Stomach (tissue), 9 donors: ENCODE data around the gene LARGE1. TPM values are rescaled to one million over a fixed set of nuclear protein-coding genes. Genes with fewer than 3 reads are reported as not detected.

Experiments
- DNase-seq, 2 donors: peaks; one replicate each; pipeline versions ENCODE4 v3.0.0 to v3.0.0-alpha.2; 2013 to 2019
- H3K27ac ChIP-seq, 5 donors: fragments of 200-600 bp in 4 of 5; sonication (generic) in 4 of 5; one replicate each; pipeline ENCODE4 v1.5.1; 2013 to 2019; ENCODE audit warnings: mild to moderate bottlenecking in 1 of 5, moderate library complexity in 1 of 5
- H3K27me3 ChIP-seq, 3 donors: fragments of 200-600 bp; sonication (generic); one replicate each; pipeline ENCODE4 v1.5.1; 2017 to 2019; ENCODE audit warnings: mixed run types in 1 of 3
- H3K36me3 ChIP-seq, 4 donors: fragments of 200-600 bp; sonication (generic); 1 replicate in 3 of 4; 2 replicates in 1 of 4; pipeline ENCODE4 v1.5.1; 2016 to 2019
- H3K4me1 ChIP-seq, 4 donors: fragments of 200-600 bp; sonication (generic); one replicate each; pipeline ENCODE4 v1.5.1; 2016 to 2019
- H3K4me3 ChIP-seq, 4 donors: fragments of 200-600 bp; sonication (generic) in 3 of 4; one replicate each; pipeline ENCODE4 v1.5.1; 2016 to 2019; ENCODE audit warnings: mild to moderate bottlenecking in 1 of 4
- H3K9me3 ChIP-seq, 4 donors: fragments of 200-600 bp; sonication (generic); one replicate each; pipeline ENCODE4 v1.5.1; 2016 to 2019
- CTCF ChIP-seq, 7 experiments: fragments of 450-650 bp in 4 of 7; fragments of 200-600 bp in 3 of 7; sonication (generic) in 3 of 7; IDR thresholded peaks; one replicate each; pipeline ENCODE4 v1.5.1; 2016 to 2019; ENCODE audit warnings: antibody characterized with exemption in 7 of 7, control low read depth in 2 of 7, mild to moderate bottlenecking in 1 of 7
- EP300 ChIP-seq: sonication (generic); formaldehyde crosslinking; IDR thresholded peaks from one replicate; pipeline ENCODE4 v1.6.1; 2017; ENCODE audit warnings: antibody characterized with exemption
- POLR2A ChIP-seq, 4 donors: fragments of 450-650 bp; IDR thresholded peaks; one replicate each; pipeline ENCODE4 v1.6.1; 2016; ENCODE audit warnings: antibody characterized with exemption in 4 of 4, control low read depth in 2 of 4, mild to moderate bottlenecking in 1 of 4, moderate library complexity in 1 of 4
- POLR2AphosphoS5 ChIP-seq, 3 donors: sonication (generic); formaldehyde crosslinking; IDR thresholded peaks; one replicate each; pipeline ENCODE4 v1.6.1; 2016; ENCODE audit warnings: antibody characterized with exemption in 3 of 3
- WGBS, 5 donors: extraction: QIAGEN DNeasy Blood & Tissue Kit in 3 of 5; methylation state at CpG; one replicate each; pipeline versions ENCODE4 v1.1.5 to v1.1.7; 2013 to 2018; 5-methylcytosine and 5-hydroxymethylcytosine counted together
- intact Hi-C: fragments of 100-400 bp; cut with DNase I; formaldehyde crosslinking; loops from one replicate; pipeline ENCODE4 v1.15.1; 2023; ENCODE audit warnings: low total_unique reads
- polyA plus RNA-seq, 3 donors: library from polyadenylated mRNA; stranded (reverse); fragments of 200-250 nt; gene quantifications; one replicate each; pipeline ENCODE4 v1.2.3, GENCODE V29; 2013
- total RNA-seq, 5 donors: library from RNA; depleted of rRNA; stranded (reverse); fragments of >200 nt; gene quantifications; one replicate each; pipeline versions ENCODE4 v1.1.0 to v1.2.3, GENCODE V29; 2014 to 2016
- donor health status: healthy with polysubstance abuse.
- donor health status: Bipolar disorder and iron deficiency.
- donor health status: healthy.

The LARGE1 gene
- total and polyA plus RNA-seq, 8 donors: 3.5 to 110 (median 51.6) TPM

GRCh38 chr22:33429281-33429680 is 491.0 kb downstream of the LARGE1 start:
- H3K36me3 ChIP-seq: peaks cover 12 to 32% (median 29%) of the 10 kb centered on the region in 4 donors
- 93 to 97% (median 96%) methylated on average over 7 of the region's 7 CpGs for WGBS, 5 donors
- no peaks in the 10 kb centered on the region for H3K27me3 ChIP-seq
- intact Hi-C loops: no loop called here
- no peak overlapping the region for H3K27ac ChIP-seq
- DNase-seq: no peak
- TF ChIP-seq POLR2AphosphoS5 (IDR thresholded peaks at IDR 0.05) (no peak), POLR2A (IDR thresholded peaks at IDR 0.05) (no peak), EP300 (no peak), CTCF (IDR thresholded peaks at IDR 0.05) (no peak)
- no peak overlapping the region for H3K4me3 ChIP-seq
- no peaks in the 10 kb centered on the region for H3K9me3 ChIP-seq
- peaks cover 0 to 12% (median 0%) of the 10 kb centered on the region in 4 donors for H3K4me1 ChIP-seq

- Histone ChIP-seq H3K4me1 (peaks cover 0 to 12% (median 0%) of the 10 kb centered on the region in 4 donors), H3K27me3 (no peaks in the 10 kb centered on the region), H3K4me3 (no peak overlapping the region), H3K27ac (no peak overlapping the region), H3K36me3 (peaks cover 12 to 33% (median 29%) of the 10 kb centered on the region in 4 donors), H3K9me3 (no peaks in the 10 kb centered on the region)
- TF ChIP-seq POLR2AphosphoS5 (IDR thresholded peaks at IDR 0.05): no peak
- TF ChIP-seq CTCF (IDR thresholded peaks at IDR 0.05): no peak
- TF ChIP-seq EP300: no peak
- no peak for DNase-seq
- WGBS, 5 donors: 90 to 95% (median 94%) methylated on average over 6 of the region's 6 CpGs
- intact Hi-C loops: no loop called here
These were observed 492.8 kb downstream of the LARGE1 start for GRCh38 chr22:33427461-33427860.

GRCh38 chr22:33426451-33426850 is 493.8 kb downstream of the LARGE1 start:
- intact Hi-C loops: no loop called here
- Histone ChIP-seq H3K27me3 (no peaks in the 10 kb centered on the region), H3K9me3 (no peaks in the 10 kb centered on the region), H3K4me3 (no peak overlapping the region), H3K27ac (no peak overlapping the region), H3K4me1 (peaks cover 0 to 12% (median 0%) of the 10 kb centered on the region in 4 donors), H3K36me3 (peaks cover 11 to 29% (median 22%) of the 10 kb centered on the region in 4 donors)
- WGBS, 5 donors: 48 to 53% (median 49%) methylated on average over 3 of the region's 3 CpGs
- DNase-seq: no peak
- TF ChIP-seq POLR2AphosphoS5 (IDR thresholded peaks at IDR 0.05): no peak
- no peak for TF ChIP-seq CTCF (IDR thresholded peaks at IDR 0.05)
- no peak for TF ChIP-seq POLR2A (IDR thresholded peaks at IDR 0.05)
- TF ChIP-seq EP300: no peak

GRCh38 chr22:33421859-33422258 is 498.4 kb downstream of the LARGE1 start:
- no peak overlapping the region for H3K4me3 ChIP-seq
- H3K4me1 ChIP-seq: peaks cover 0 to 6% (median 0%) of the 10 kb centered on the region in 4 donors
- no peaks in the 10 kb centered on the region for H3K27me3 ChIP-seq
- peaks cover 0 to 9% (median 2%) of the 10 kb centered on the region in 4 donors for H3K36me3 ChIP-seq
- intact Hi-C loops: no loop called here
- DNase-seq: no peak
- no peak overlapping the region for H3K27ac ChIP-seq
- TF ChIP-seq POLR2AphosphoS5 (IDR thresholded peaks at IDR 0.05) (no peak), CTCF (IDR thresholded peaks at IDR 0.05) (no peak), POLR2A (IDR thresholded peaks at IDR 0.05) (no peak)
- H3K9me3 ChIP-seq: no peaks in the 10 kb centered on the region
- WGBS, 5 donors: 76 to 85% (median 83%) methylated on average over 3 of the region's 3 CpGs
